NCI-H2227 treated with DMSO at 0.1 percent for 48 hours (cell line): ENCODE data around the gene SYS1.

Experiments used
- DNase-seq: peaks from one replicate; lab custom pipeline; 2025; lab: John Stamatoyannopoulos, UW

Gene SYS1

DNA sequence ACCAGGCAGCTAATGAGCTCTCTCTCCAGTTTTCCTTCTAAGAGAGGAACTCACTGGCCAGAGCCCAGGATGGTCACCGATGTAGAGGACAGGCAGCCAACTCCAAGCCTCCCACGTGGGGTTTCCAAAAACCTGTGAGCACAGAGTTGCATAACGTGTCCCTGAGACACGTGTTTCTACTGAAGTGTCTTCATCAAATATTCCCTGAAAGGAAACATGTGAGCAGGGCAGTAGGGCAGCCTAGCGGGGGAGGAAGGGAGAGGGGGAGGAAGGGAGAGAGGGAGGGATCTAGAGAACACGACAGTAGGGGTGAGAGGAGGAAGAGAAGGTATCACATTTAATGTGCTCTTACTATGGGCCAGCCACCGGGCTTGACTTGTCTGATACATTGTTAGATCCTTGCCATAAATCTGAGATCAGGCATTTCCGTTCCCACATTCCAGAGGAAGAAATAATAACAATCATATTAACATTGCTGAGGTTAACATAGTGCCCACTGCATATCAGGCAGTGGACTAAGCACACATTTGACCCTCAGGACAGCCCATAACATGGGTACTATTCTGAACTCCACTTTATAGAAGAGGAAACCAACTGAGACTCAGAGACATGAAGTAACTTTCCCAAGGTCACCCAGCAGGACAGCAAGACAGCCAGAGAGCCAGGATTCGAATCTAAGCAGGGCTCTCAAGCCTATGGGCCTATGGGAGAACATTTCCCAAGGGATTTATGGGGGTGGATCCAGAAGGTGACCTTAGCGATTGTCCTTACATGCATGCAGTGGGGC lies 4.5 kb upstream of the SYS1 start:
- no peak for DNase-seq

DNA sequence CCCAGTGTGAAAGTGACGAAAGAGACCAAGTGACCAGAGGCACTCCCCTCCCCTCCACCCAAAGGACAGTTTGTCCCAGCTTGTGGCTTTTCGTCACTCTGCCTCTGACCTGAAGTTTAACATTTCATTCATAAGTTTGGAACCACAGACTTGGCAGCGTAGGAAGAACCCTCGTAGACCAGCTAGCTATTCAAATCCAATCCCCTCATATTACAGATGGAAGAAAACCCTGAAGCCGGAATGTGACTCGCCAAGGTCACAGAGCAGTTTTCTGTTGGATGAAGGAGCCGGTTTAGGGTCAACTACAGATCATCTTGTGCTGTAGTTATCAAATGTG lies 3.9 kb upstream of the SYS1 start:
- DNase-seq, result no peak

DNA sequence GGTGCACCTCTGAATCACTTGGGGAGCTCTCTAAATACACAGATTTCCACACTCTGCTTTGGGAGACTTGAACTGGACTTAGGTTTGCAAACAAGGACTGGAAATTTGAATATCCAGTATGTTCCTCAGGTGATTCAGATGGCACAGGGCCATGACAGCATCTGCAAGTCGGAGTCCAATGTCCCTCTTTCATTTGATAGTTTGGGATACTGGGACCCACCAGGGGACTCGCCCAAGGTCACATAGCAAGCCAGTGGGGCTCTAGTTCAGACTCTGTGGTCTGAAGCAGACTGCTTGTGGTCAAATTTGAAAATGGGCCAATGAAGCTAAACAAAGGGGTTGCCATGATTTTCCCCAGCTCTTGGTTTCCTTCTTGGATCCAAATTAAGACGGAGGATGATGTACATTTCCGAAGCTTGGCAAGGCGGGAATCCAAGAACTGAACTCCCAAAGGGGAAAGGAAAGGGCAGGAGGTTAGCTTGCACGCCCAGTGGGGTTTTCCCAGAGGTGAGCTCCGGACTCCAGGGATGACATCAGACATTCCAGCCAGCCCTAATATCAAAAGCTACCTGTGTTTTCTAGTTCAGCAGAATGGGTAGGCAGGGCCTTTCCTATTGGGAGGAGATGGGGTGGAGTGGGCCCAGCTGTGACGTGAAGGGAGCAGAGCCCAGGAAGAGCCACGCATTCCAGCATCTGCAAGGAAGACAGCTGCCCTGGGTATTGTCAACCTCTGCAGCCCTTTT lies 3.4 kb upstream of the SYS1 start:
- no peak for DNase-seq

DNA sequence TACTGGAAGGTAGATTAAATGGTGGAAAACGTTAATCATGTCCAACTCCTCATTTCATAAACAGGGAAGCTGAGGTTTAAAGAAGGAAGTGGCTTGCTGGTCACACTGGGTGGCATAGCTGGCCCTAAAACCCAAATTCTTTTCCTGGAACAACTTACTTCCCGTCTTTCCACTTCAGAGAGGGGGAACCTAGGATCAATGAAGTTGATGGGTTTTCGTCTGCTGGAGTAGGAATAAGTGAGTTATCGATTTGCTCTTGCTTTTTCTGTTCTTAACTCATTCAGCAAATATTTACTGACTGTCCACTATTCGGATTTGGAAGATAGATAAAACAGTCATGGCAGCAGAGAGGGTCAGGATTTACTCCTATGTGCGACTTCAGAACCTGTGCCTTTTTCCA lies 1.2 kb upstream of the SYS1 start:
- no peak for DNase-seq

DNA sequence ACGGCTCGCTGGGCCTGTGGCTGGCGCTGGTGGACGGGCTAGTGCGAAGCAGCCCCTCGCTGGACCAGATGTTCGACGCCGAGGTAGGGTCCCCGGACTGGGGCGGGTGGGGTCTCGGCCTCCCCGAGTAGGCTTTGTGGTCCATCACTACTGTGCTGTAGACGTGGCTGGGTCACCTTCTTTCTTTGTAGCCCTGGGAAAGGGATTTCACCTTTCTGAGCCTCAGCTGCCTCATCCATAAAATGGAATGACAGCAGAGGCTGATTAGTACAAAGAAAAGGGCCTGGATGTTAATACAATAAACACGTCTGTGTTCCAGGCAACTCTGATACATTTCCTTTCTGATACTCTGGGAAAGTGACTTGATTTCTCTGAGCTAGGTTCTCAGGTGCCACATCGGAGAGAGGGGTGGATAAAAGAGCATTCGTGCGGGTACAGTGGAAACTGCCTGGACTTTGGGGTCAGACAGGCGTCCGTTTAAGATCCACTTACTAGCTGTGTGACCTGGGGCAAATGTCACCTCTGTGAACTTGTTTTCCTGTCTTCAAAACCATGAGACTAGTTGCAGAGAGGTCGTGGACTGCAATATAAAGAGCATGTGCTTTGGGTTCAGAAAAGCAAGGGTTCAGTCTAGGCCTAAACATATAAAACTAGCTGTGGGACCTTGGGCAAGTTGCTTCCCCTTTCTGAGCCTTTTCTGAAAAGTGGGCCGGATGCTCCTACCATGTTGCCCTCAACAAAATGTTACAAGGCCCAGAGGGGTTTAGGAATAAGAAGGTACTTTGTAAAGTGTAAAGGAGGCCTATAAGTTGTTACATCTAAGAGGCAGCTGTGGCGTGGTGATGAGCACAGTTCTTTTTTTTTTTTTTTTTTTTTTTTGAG lies 896 bp downstream of the SYS1 start:
- DNase-seq, result no peak

DNA sequence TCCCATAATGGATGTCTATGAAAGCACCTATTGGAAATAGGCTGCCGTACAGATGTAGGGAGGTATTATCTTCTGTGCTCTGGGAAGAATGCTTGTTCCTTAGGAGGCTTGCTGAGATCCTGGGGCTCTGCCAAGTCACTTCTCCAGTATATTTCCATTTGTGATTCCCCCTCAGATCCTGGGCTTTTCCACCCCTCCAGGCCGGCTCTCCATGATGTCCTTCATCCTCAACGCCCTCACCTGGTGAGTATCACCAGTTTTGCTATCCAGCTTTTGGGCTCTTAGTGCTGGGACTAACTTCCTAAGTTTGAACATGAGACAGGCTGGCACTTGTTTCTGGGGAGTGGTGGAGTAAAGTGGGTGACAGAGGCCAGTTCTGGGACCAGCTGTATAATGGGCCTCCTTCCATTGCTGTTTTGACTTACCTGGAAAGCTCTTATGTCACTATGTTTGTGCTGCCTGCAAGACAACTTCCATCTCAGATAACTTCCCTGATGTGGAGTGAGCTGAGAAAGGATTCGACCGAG lies 2.6 kb downstream of the SYS1 start:
- DNase-seq, result no peak

DNA sequence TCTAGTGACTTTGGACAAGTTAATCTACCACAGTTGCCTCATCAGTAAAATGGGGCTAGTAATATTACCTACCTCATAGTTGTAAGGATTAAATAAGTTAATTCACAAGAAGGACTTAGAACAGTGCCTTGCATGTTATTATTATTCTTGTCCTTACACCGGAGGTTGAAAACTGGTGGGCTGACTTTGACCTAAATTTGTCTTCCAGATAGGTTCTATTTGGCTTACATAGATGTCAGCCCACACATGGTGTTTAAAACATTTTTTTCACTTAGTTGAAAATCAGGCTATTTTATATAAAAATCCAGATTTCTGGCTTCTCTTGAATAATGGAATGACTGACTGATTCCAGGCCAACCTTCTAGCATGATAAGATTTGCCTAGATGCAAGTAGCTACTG lies 3.2 kb downstream of the SYS1 start:
- no peak for DNase-seq

DNA sequence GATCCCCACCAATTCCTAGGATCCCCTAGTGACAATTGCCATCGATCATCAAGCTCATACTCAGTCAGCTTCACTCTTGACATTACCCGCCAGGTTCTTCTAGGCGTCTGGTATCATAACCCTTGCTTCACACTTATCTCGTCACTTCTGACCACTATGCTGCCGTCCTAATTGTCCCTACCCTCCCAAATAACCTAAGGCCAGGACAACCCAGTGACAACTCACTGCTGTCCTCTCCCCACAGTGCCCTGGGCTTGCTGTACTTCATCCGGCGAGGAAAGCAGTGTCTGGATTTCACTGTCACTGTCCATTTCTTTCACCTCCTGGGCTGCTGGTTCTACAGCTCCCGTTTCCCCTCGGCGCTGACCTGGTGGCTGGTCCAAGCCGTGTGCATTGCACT lies 3.7 kb downstream of the SYS1 start:
- no peak for DNase-seq

DNA sequence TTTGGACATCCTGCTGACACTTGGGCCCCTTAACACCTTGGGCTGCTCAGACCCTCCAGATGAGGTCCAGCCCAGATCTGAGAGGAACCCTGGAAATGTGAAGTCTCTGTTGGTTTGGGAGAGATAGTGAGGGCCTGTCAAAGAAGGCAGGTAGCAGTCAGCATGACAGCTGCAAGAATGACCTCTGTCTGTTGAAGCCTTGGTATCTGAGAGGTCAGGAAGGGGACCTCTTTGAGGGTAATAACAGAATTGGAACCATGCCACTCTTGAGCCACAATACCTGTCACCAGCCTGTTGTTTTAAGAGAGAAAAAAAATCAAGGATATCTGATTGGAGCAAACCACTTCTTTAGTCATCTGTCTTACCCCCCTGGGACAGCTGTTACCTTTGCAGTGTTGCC lies 4.2 kb downstream of the SYS1 start:
- DNase-seq, result no peak

DNA sequence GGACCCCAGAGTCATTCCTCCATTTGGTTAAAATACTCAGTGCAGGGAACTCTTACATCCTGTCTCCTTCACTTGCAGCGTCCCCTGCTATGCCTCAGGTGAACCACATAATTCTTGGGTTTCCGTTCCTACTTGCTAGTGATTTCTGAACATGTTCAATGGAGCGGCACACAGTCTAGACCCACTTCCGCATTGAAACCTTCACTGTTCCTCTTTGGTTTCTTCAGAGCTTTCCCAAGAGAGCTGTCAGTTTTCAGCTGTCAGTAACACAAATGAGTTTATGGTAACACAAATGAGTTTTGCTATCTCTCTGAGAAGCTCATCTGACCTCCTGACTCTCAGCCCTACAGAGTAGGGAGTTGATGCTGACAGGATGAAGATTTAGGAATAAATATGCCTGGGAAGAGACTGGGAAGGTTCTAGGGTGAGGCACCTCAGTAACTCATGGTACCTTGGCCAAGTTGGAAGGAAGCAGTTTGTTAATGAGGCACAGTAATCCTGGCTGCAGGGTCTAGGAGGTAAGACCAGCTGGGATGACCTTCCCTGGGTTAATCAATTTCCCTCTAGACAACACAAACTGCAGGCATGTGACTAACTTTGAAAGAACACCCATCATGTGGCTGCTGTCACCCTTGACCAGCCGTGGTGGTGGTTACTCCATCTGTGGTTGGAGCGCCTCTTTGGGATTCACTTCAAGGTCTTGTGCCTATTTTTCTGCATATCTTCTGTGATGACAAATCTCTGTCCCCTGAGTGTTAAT lies 5.4 kb downstream of the SYS1 start:
- DNase-seq, result no peak

DNA sequence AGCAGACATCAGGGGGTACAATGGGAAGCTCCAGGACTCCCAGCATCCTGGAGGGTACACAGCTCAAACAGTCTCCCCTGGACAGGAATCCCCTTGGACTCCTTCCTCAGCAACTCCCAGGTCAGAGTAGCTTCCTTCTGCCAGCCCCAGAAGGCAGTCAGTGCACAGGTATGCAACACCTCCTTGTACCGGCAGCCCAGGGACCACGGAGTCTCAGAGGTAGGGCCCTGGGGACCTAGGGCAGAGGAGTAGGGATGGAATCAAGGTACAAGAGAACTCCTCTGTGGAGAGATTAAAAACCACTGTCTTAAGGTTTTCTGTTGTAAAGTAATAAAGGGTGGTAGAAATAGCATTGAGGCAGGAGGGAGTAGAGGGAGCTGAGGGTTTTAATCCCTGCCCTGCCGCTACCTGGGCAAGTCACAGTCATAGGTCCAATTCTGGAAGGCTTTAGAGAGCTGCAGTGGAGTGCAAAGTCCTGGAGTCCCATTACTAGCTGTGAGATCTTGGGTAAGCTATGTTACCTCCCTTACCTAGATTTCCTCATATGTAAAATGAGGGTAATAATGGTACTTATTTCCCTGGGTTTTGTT lies 7.7 kb downstream of the SYS1 start:
- no peak for DNase-seq

DNA sequence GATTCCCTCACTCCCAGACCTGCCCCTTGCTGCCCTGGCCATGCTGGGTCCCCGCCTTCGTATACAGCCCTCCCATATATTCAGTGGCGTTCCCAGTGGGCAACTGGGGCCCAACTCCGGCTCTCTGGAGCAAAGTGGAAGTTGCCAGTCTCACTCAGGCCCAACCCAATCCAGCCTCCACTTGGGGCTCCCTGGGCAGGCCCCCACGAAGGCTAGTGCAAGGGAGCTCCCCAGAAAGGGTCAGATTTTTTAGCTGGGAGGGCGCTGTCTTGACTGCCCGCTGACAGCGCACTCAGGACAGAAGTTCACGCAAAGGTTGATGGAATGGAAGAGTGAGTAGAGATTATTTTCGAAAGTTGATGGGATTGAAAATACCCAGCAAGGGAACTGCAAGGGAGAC lies 9.3 kb downstream of the SYS1 start:
- DNase-seq, result no peak

DNA sequence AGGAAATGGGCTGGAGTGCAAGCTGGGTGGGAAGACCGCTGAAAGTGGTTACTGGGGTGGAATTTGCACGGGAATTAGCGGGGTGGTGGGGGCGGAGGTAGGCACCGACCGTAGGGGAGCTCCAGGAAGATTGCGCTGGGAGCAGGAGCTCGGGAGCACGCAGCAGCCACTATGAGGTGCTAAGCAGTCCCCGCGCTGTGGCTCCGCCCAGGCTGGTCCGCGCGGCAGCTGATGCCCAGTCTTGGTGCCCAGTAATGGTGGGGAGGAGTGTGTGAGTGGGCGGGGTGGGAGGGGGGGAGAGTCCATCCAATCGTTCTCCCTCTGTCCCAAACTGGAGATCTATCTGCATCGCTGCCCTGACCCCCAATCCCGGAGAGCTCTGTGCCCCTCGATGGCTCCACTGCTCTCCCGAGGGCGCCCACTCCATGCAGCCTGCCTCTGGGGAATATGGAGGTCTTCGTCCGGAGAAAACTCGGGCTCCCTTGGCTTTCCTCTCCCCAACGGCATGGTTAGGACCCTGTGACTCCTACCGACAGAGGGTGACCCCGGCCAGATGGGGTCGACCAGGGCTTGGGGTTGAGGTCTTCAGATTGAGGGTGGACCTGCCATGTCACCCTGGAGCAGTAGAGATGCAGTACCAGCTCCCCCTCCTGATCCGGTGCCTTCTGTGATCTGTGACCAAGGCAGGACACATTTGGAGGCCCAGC lies 9.8 kb downstream of the SYS1 start:
- no peak for DNase-seq

DNA sequence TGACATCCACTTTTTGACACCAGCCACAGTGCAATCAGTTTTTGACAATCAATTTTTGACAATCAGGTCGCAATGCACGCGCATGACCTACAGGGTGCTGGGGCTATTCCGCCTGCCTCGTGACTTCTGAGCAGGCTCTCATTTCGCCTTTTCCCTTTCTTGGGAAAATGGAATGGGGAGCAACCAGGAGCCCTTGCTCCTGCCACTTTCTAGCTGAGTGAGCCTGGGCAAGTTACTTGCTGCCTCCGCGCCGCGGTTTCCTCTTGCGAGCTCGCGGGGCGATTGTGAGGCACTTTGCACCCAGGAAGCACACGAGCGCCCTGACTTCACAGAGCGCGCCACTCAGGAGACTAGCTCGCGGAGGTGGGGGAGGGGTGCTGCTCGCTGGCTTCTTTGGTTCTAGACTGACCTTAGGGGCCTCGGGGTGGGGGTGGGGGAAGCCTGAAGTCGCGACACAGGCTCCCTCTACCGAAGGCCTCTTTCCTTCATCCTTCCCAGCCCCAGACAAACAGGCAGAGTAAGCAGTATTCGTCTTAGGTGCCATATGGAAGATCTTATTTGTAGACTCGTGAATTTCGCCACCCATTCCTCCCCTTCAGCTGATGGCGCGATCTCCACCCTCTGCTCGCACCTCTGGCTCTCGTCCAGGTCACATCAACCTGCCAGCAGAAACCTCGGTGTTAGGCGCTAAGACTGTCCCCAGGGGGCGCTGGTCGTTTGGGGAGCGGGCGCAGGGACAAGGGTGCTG lies 10.6 kb downstream of the SYS1 start:
- DNase-seq, result no peak

DNA sequence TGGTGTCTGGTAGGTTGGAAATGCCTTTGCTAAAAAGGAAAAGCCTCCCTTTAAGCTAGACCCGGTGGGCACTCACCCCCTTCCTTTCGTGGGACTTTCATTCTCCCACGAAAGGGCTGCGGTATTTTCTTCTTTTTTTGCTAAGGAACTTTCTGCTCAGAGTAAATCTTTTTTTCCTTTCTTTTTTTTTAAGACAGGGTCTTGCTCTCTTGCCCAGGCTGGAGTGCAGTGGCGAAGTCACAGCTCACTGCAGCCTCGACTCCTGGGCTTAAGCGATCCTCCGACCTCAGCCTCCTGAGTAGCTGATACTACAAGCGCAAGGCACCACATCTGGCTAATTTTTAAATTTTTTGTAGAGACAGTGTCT lies 11.1 kb downstream of the SYS1 start:
- no peak for DNase-seq

DNA sequence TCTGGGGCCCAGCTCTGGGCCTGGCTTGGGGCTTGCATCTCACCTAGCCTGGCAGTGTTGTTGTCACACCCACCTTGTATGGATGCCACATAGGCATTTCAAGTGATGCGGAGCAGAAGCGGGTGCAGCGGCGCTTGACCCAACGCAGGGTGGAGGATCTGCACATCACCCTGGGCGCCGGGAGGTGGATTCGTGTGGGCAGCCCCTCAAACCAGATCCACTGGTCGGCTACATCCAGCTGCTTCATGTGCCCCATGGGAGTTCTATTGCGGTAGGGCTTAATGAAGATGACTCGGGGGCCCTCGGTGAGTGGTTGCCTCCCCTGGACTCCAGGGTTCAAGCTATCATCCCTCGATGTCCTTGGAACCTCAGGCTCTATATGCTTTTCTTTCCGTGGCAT lies 12.0 kb downstream of the SYS1 start:
- DNase-seq, result no peak

DNA sequence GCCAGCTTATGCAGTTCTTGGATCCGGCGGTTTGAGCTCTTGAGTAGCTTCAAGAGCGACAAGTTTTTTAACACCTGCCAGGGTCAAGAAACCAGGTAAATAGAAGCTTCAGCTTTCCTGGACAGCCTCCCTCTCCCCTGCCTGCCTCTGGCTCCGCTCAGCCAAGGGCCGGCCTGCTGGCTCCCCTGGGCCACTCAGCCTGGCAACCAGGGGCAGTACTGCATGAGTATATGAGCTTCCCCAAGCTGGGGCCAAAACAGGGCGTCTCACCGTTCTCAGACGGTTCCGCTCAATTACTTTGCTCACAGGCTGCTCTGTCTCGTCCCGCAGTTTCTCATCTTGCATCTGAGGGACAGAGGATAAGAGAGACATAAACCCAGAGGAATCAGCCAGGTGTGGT lies 14.3 kb downstream of the SYS1 start:
- no peak for DNase-seq

DNA sequence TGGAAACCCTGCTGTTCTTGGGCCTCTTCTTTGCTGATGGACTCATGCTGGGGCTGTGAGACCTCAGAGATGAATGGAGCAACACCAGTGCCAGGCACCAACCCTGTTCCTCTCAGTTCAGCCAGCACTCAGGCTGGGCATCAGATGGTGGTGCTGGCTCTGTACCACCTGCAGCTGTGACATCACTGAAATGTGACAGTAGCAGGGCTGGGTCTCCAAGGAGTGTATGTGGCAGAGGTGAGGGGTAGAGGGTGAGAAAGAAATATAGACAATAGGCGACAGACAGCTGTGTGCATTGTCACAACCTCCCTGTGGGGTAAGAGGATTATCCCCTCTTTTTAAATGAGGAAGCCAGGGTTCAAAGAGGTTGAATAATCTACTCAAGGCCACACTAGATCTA lies 15.2 kb downstream of the SYS1 start, which contains the start of gene TP53TG5:
TP53TG5 (minus strand) TSS at position 135 of the 400 bp plus-strand sequence; CDS start at position 46, 89 bp downstream.
- DNase-seq, result no peak

DNA sequence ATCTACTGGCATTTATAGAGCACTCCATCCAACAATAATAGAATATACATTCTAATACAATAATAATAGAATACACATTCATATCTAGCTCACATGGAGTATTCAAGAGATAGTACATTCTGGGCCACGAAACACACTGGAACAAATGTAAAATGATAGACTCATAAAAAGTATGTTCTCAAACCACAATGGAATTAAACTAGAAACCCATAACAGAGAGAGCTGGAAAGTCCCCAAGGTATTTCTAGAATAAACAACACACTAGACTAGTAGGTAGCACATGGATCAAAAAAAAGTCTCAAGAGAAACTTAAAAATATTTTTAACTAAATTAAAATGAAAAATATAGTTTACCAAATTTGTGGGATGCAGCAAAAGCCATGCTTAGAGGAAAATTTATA lies 24.3 kb downstream of the SYS1 start:
- no peak for DNase-seq

DNA sequence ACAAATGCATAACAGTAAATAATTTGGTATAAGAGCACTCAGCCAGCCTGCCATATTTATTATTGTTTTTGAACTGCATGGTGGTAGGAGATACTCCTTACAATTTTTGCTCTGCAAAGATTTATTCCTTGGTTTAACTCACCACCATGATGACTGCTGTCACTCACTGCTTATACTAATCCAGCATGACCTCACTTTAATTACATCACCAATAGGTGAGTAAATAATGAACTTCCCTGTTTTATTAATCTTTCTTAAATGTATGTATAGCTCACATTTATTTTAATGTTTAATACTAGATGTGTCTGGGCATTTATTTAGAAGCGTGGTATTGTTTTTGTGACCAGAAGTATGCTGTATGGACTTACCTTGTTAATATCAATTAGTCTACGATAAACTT lies 28.0 kb downstream of the SYS1 start:
- no peak for DNase-seq
